Nucleus accumbens (tissue), 56 donors: ENCODE results near the gene LINS1.

ENCODE experiments used
- DNase-seq, 56 donors: peaks; one replicate each; lab custom pipeline; 2025; lab: John Stamatoyannopoulos, UW

LINS1 gene

GRCh38 chr15:100602064-100602822 lies at the start of gene LINS1, which contains the start of gene ASB7:
LINS1 (minus strand) TSS chr15:100602184; CDS start chr15:100580842, 21,342 bp downstream.
ASB7 (plus strand) TSS chr15:100602589; CDS start chr15:100612217, 9,628 bp downstream.
- peak; percentile 97 to 100 (median 100) for DNase-seq

DNA sequence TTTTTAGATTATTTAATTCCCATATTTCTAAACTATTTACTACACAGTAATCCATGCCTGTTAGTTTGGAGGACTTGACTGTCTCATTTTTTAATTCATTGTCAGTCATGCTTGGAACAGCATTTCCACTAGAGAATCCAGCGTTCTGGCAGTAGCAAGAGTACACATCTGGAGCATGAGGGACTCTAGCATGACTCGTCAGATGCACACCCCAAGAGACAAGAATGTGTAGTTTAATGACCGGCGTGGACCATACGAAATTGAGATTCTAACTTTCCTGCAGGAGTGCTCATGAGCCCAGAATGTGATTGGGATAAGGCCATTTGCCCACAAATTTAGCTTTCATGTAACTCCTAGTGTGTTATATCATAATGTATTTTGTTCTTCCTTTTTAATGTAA lies 49.3 kb upstream of the LINS1 start:
- no peak for DNase-seq

GRCh38 chr15:100650685-100651084 lies 48.7 kb upstream of the LINS1 start:
- DNase-seq: no peak

- no peak for DNase-seq
Measured at GRCh38 chr15:100648951-100649350, 47.0 kb upstream of the LINS1 start.

- DNase-seq: no peak
Measured at GRCh38 chr15:100645671-100646070, 43.7 kb upstream of the LINS1 start.

GRCh38 chr15:100642950-100643338 lies 41.0 kb upstream of the LINS1 start:
- DNase-seq: no peak

DNA sequence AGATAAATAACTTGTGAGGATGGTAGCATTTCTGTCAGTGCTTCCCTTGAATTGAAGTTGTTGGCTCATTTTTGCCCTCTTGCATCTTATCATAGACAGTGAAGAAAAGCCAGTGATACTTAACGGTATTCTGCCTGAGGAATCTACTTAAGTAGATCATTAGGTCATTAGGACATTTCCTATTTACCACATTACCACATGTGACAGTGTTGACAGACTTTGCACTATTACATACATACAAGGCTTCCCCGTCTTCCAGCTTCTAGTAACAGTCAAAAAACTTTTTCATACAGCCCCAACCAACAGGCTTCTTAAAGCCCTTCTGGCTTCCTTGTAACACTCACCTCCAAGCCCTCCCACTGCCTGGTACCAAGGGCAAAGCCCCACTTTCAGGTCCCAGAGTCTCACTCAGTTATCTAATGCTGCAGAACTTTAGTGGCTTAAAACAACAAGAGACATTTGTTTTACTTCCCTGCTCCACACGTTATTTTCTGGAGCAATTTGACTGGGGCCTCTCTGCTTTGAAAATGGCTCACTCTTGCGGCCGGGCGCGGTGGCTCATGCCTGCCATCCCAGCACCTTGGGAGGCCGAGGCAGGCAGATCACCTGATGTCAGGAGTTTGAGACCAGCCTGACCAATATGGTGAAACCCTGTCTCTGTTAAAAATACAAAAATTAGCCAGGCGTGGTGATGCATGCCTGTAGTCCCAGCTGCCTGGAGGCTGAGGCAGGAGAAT lies 40.4 kb upstream of the LINS1 start:
- DNase-seq: no peak

GRCh38 chr15:100638177-100638730 lies 36.3 kb upstream of the LINS1 start:
- no peak for DNase-seq

- no peak for DNase-seq
Measured at GRCh38 chr15:100635406-100636071, 33.6 kb upstream of the LINS1 start.

- DNase-seq: no peak
Measured at GRCh38 chr15:100633763-100634075, 31.7 kb upstream of the LINS1 start.

- no peak for DNase-seq
Measured at GRCh38 chr15:100631831-100632230, 29.8 kb upstream of the LINS1 start.

- no peak for DNase-seq
Measured at GRCh38 chr15:100628746-100629145, 26.8 kb upstream of the LINS1 start.

- DNase-seq: peak in 45 of 56 donors; percentile 0 to 78 (median 29)
Measured at GRCh38 chr15:100627789-100628395, 25.9 kb upstream of the LINS1 start.

DNA sequence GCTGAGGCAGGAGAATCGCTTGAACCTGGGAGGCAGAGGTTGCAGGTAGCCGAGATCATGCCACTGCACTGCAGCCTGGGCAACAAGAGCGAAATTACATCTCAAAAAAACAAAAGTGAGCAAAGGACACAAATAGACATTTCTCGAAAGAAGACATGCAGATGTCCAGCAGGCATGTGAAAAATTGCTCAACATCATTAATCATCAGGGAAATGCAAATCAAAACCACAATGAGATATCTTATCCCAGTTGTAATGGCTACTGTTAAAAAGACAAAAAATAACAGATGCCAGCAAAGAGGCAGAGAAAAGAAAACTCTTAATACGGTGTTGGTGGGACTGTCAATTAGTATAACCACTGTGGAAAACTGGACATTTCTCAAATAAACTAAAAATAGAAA lies 21.3 kb upstream of the LINS1 start:
- DNase-seq: no peak

GRCh38 chr15:100616700-100617099 lies 14.7 kb upstream of the LINS1 start:
- DNase-seq: no peak

- DNase-seq: no peak
Measured at GRCh38 chr15:100615801-100616200, 13.8 kb upstream of the LINS1 start.

GRCh38 chr15:100614918-100615317 lies 12.9 kb upstream of the LINS1 start:
- DNase-seq: no peak

GRCh38 chr15:100614336-100614735 lies 12.4 kb upstream of the LINS1 start:
- DNase-seq: no peak

DNA sequence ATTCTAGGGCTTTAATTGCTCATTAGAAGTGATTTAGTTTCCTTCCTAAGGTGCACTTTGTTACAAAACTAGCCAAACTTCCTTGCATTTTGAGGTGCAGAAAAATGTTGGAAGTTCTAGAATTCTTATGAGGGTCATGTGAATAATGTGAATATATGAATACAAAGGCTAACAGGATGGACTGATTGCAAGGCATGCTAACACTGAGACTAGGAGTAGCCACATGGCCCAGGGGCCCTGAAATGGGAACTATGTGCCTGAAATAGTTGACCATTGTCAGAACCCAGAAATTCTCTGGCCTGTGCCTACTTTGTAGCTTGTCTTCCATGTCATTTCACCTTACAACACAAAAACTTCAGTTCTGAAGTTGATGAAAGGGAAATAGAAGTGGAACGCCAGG lies 11.2 kb upstream of the LINS1 start:
- DNase-seq: no peak

DNA sequence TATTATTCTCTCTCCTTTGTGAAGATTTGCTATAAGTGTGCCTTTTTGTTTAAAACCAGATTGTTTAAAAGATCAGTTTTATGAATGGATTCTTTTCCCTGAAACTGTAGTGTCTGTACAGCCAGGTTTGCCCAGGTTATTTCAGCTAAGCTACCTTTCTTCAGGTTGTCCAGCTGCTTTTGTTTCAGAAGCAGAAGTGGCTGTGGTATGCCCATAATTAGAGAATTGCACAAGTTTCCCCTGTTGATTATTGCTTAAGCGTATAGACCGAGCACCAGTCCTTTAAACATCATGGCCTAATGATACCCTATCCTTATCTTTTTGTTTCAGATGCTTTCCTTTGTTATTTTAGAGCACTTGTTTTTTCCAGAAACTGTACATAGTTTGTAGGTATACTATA lies 10.6 kb upstream of the LINS1 start:
- no peak for DNase-seq
